Activated naive CD4-positive, alpha-beta T cell treated with anti-CD3 and anti-CD28 coated beads for 36 hours (primary cell): ENCODE measurements around the gene FGR. TPM values are rescaled to one million over a fixed set of nuclear protein-coding genes. Genes with fewer than 3 reads are reported as not detected.

Experiments
- CTCF ChIA-PET: fragments of 350-600 bp; sonication (Branson Sonifier 250); formaldehyde crosslinking; loops from one replicate; lab custom pipeline; 2021; ENCODE audit warnings: antibody characterized with exemption; lab: Charles Lee
- DNase-seq: peaks from one replicate; pipeline ENCODE4 v3.0.0-alpha.2; 2020
- H3K27ac Mint-ChIP-seq: one replicate; pipeline ENCODE4 v1.8.0; 2021; ENCODE audit warnings: mild to moderate bottlenecking, mixed read lengths
- H3K27me3 Mint-ChIP-seq: one replicate; pipeline ENCODE4 v1.8.0; 2021; ENCODE audit warnings: low read depth, mixed read lengths
- H3K36me3 Mint-ChIP-seq: one replicate; pipeline ENCODE4 v1.8.0; 2021; ENCODE audit warnings: low read depth, mixed read lengths
- H3K4me1 Mint-ChIP-seq: one replicate; pipeline ENCODE4 v1.8.0; 2021; ENCODE audit warnings: low read depth, mixed read lengths
- H3K4me3 Mint-ChIP-seq: one replicate; pipeline ENCODE4 v1.8.0; 2021; ENCODE audit warnings: mild to moderate bottlenecking, moderate library complexity, mixed read lengths
- H3K9me3 Mint-ChIP-seq: one replicate; pipeline ENCODE4 v1.8.0; 2021; ENCODE audit warnings: mixed read lengths
- intact Hi-C: fragments of 100-400 bp; cut with micrococcal nuclease; formaldehyde crosslinking; loops from one replicate; pipeline ENCODE4 v1.15.1; 2023
- total RNA-seq, 2 experiments: library from RNA; stranded (reverse); gene quantifications; one replicate each; pipeline ENCODE4 v1.2.3, GENCODE V29; 2021

Gene FGR
- total RNA-seq, 2 experiments from 2014 or later, result 0.10 to 0.14 TPM

- intact Hi-C loops, result no loop called here
- Mint-ChIP-seq H3K27me3 (no peaks in the 10 kb centered on the region), H3K9me3 (no peaks in the 10 kb centered on the region), H3K36me3 (no peaks in the 10 kb centered on the region), H3K4me3 (no peak overlapping the region), H3K4me1 (peaks cover 2% of the 10 kb centered on the region), H3K27ac (no peak overlapping the region)
- CTCF ChIA-PET, result interaction anchor here (0.6 to 1.4 kb wide), 6 partner anchors 13 to 251 kb away, joined by 3 to 4 read pairs (median 4); no protein-coding TSS in a partner anchor
- DNase-seq, result no peak
Measured at GRCh38 chr1:27583479-27583878, 51.5 kb downstream of the FGR start.

- CTCF ChIA-PET, result interaction anchor here (0.8 to 1.3 kb wide), 4 partner anchors 12 to 283 kb away, joined by 3 to 4 read pairs (median 3); no protein-coding TSS in a partner anchor
Measured at GRCh38 chr1:27581823-27582243, 53.2 kb downstream of the FGR start.

GRCh38 chr1:27577504-27578188 lies 57.3 kb downstream of the FGR start:
- Mint-ChIP-seq H3K27ac (no peak overlapping the region), H3K4me3 (no peak overlapping the region), H3K27me3 (no peaks in the 10 kb centered on the region), H3K9me3 (no peaks in the 10 kb centered on the region), H3K4me1 (peaks cover 5% of the 10 kb centered on the region), H3K36me3 (no peaks in the 10 kb centered on the region)
- intact Hi-C loops, result no loop called here
- DNase-seq, result no peak
- CTCF ChIA-PET, result interaction anchor here (0.8 to 2.2 kb wide), 4 partner anchors 9 to 29 kb away, joined by 3 to 7 read pairs (median 5); no protein-coding TSS in a partner anchor

More at GRCh38 chr1:27581823-27582243, 53.2 kb downstream of the FGR start:
- Mint-ChIP-seq H3K27ac (no peak overlapping the region), H3K4me3 (no peak overlapping the region), H3K4me1 (peaks cover 3% of the 10 kb centered on the region), H3K9me3 (no peaks in the 10 kb centered on the region), H3K27me3 (no peaks in the 10 kb centered on the region), H3K36me3 (no peaks in the 10 kb centered on the region)
- intact Hi-C loops, result no loop called here
- no peak for DNase-seq

- CTCF ChIA-PET, result interaction anchor here (0.6 to 2.2 kb wide), 5 partner anchors 8 to 187 kb away, joined by 3 to 7 read pairs (median 5); no protein-coding TSS in a partner anchor
- Mint-ChIP-seq H3K4me1 (peaks cover 5% of the 10 kb centered on the region), H3K27ac (no peak overlapping the region), H3K4me3 (no peak overlapping the region), H3K9me3 (no peaks in the 10 kb centered on the region), H3K27me3 (no peaks in the 10 kb centered on the region), H3K36me3 (no peaks in the 10 kb centered on the region)
- DNase-seq, result no peak
- intact Hi-C loops, result no loop called here
Measured at GRCh38 chr1:27576806-27577227, 58.2 kb downstream of the FGR start.

GRCh38 chr1:27575840-27576331 lies 59.1 kb downstream of the FGR start:
- no peaks in the 10 kb centered on the region for H3K36me3 Mint-ChIP-seq
- no peaks in the 10 kb centered on the region for H3K27me3 Mint-ChIP-seq
- DNase-seq, result no peak
- CTCF ChIA-PET, result interaction anchor here (0.9 to 2.2 kb wide), 2 partner anchors 19 to 31 kb away, joined by 5 to 7 read pairs; no protein-coding TSS in a partner anchor
- peaks cover 5% of the 10 kb centered on the region for H3K4me1 Mint-ChIP-seq
- H3K4me3 Mint-ChIP-seq, result peak overlapping the region; percentile 10
- no peak overlapping the region for H3K27ac Mint-ChIP-seq
- no peaks in the 10 kb centered on the region for H3K9me3 Mint-ChIP-seq
- intact Hi-C loops, result no loop called here

GRCh38 chr1:27574871-27575831 lies 59.8 kb downstream of the FGR start:
- Mint-ChIP-seq H3K9me3 (no peaks in the 10 kb centered on the region), H3K27ac (no peak overlapping the region), H3K36me3 (no peaks in the 10 kb centered on the region), H3K27me3 (no peaks in the 10 kb centered on the region), H3K4me1 (peaks cover 5% of the 10 kb centered on the region), H3K4me3 (no peak overlapping the region)
- no peak for DNase-seq
- CTCF ChIA-PET, result interaction anchor here (0.9 kb wide), 1 partner anchor 18 kb away, joined by 5 read pairs; no protein-coding TSS in a partner anchor
- intact Hi-C loops, result no loop called here

GRCh38 chr1:27574001-27574781 lies 60.8 kb downstream of the FGR start:
- CTCF ChIA-PET, result interaction anchor here (8.1 kb wide), 1 partner anchor 19 kb away, joined by 93 read pairs; no protein-coding TSS in a partner anchor
- Mint-ChIP-seq H3K9me3 (no peaks in the 10 kb centered on the region), H3K27me3 (no peaks in the 10 kb centered on the region), H3K27ac (no peak overlapping the region), H3K4me3 (no peak overlapping the region), H3K36me3 (no peaks in the 10 kb centered on the region), H3K4me1 (peaks cover 7% of the 10 kb centered on the region)
- no peak for DNase-seq
- intact Hi-C loops, result no loop called here

GRCh38 chr1:27572679-27573426 lies 62.1 kb downstream of the FGR start:
- Mint-ChIP-seq H3K27me3 (no peaks in the 10 kb centered on the region), H3K4me1 (peaks cover 15% of the 10 kb centered on the region), H3K27ac (no peak overlapping the region), H3K36me3 (no peaks in the 10 kb centered on the region), H3K4me3 (no peak overlapping the region), H3K9me3 (no peaks in the 10 kb centered on the region)
- DNase-seq, result no peak
- CTCF ChIA-PET, result interaction anchor here (8.1 kb wide), 1 partner anchor 17 kb away, joined by 93 read pairs; no protein-coding TSS in a partner anchor
- intact Hi-C loops, result no loop called here

- Mint-ChIP-seq H3K4me3 (no peak overlapping the region), H3K4me1 (peaks cover 17% of the 10 kb centered on the region), H3K9me3 (no peaks in the 10 kb centered on the region), H3K27me3 (no peaks in the 10 kb centered on the region), H3K27ac (no peak overlapping the region), H3K36me3 (no peaks in the 10 kb centered on the region)
- DNase-seq, result no peak
- intact Hi-C loops, result no loop called here
- CTCF ChIA-PET, result interaction anchor here (8.1 kb wide), 1 partner anchor 17 kb away, joined by 93 read pairs; no protein-coding TSS in a partner anchor
Measured at GRCh38 chr1:27572019-27572678, 62.8 kb downstream of the FGR start.

GRCh38 chr1:27571439-27572018 lies 63.5 kb downstream of the FGR start:
- Mint-ChIP-seq H3K36me3 (no peaks in the 10 kb centered on the region), H3K4me3 (no peak overlapping the region), H3K27ac (no peak overlapping the region), H3K27me3 (no peaks in the 10 kb centered on the region), H3K4me1 (peaks cover 13% of the 10 kb centered on the region), H3K9me3 (no peaks in the 10 kb centered on the region)
- CTCF ChIA-PET, result interaction anchor here (1.0 to 8.1 kb wide), 2 partner anchors 12 to 16 kb away, joined by 4 to 93 read pairs; no protein-coding TSS in a partner anchor
- intact Hi-C loops, result no loop called here
- no peak for DNase-seq
